LNCaP clone FGC (cell line): ENCODE measurements around the gene BBX.

Experiments used
- DNase-seq: peaks from one replicate; pipeline ENCODE4 v3.0.0-alpha.2; 2011; ENCODE audit warnings: low read depth
- H3K4me3 ChIP-seq: 2 replicates; pipeline ENCODE4 v1.5.1; 2011; ENCODE audit warnings: mild to moderate bottlenecking, low read depth, low read length, control low read depth
- CTCF ChIP-seq: IDR thresholded peaks from 2 replicates; pipeline ENCODE4 v1.5.1; 2012; ENCODE audit warnings: mild to moderate bottlenecking; ENCODE audit not compliant: control insufficient read depth, insufficient read depth; ENCODE audit errors: extremely low read depth

BBX gene

DNA sequence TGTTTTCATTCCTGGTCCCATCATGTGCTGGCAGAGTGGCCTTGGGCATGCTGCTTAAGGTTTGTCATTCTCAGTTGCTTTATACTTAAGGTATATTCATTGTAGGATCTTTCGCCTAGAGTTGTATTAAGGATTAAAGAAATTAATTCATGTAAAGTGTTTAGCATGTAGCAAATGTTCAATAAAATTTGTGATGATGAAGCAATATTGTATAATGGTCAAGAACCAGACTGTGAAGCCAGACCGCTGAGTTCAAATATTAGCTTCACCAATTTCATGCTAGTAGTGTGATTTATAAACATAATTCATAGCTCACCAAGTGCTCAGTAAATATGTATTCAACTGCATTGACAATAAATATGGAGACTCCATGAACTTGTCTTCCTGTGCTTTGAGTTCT lies 178.5 kb downstream of the BBX start:
- DNase-seq: no peak
- no peak for TF ChIP-seq CTCF
- H3K4me3 ChIP-seq: no peak overlapping the region

GRCh38 chr3:107704477-107704876 lies 181.7 kb downstream of the BBX start:
- TF ChIP-seq CTCF: no peak
- DNase-seq: no peak

GRCh38 chr3:107705046-107705445 lies 182.3 kb downstream of the BBX start:
- no peak for TF ChIP-seq CTCF
- no peak overlapping the region for H3K4me3 ChIP-seq
- DNase-seq: no peak

More at GRCh38 chr3:107704477-107704876, 181.7 kb downstream of the BBX start:
- no peak overlapping the region for H3K4me3 ChIP-seq

GRCh38 chr3:107710851-107711250 lies 188.1 kb downstream of the BBX start:
- no peak for TF ChIP-seq CTCF

GRCh38 chr3:107716734-107717133 lies 194.0 kb downstream of the BBX start:
- no peak for TF ChIP-seq CTCF
- H3K4me3 ChIP-seq: no peak overlapping the region
- no peak for DNase-seq

More at GRCh38 chr3:107710851-107711250, 188.1 kb downstream of the BBX start:
- no peak overlapping the region for H3K4me3 ChIP-seq
- DNase-seq: no peak

DNA sequence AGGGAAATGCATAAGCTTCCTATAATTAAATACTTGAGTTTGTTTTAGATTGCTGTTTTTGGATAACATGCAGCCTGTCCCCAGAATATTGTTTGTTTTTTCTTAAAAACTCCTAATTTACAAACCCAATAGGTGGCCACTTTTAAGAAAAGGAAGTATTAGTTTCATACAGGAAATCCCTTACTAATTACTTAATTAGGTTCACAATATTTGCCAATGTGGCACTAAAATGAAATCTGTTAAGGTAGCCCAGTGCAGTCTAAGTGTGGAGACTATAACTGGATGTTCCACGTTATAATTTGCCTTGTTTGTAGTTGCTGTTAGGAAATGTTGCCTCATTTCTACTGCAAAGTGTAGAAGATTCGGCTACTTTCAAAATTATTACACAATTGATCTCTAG lies 195.8 kb downstream of the BBX start:
- no peak overlapping the region for H3K4me3 ChIP-seq
- DNase-seq: no peak
- TF ChIP-seq CTCF: no peak

- no peak for DNase-seq
- no peak overlapping the region for H3K4me3 ChIP-seq
- no peak for TF ChIP-seq CTCF
Measured at GRCh38 chr3:107727102-107727501, 204.3 kb downstream of the BBX start.
